Measurements from ENCODE around the gene CDC25B. TPM values are rescaled to one million over a fixed set of nuclear protein-coding genes. Genes with fewer than 3 reads are reported as not detected.
"Not testable (repeated sequence)": the region's sequence is repeated elsewhere in the genome, so short reads cannot be mapped to it uniquely, and the experiment has no call there.

Gene CDC25B
- total RNA-seq, 1 donor from 2014 or later: 51.1 TPM

GRCh38 chr20:3788685-3789155 lies 7.4 kb upstream of the CDC25B start:
- peaks cover 12% of the 10 kb centered on the region for H3K4me1 Mint-ChIP-seq (ENCODE audit: unreplicated experiment)
- peaks cover 3% of the 10 kb centered on the region for H3K27me3 Mint-ChIP-seq
- H3K9me3 Mint-ChIP-seq: no peaks in the 10 kb centered on the region
- peak overlapping the region; percentile 73 for H3K27ac Mint-ChIP-seq
- no peak for DNase-seq (ENCODE audit: extremely low spot score, unreplicated experiment)
- no peaks in the 10 kb centered on the region for H3K36me3 Mint-ChIP-seq
- TF ChIP-seq, protein P1, sequence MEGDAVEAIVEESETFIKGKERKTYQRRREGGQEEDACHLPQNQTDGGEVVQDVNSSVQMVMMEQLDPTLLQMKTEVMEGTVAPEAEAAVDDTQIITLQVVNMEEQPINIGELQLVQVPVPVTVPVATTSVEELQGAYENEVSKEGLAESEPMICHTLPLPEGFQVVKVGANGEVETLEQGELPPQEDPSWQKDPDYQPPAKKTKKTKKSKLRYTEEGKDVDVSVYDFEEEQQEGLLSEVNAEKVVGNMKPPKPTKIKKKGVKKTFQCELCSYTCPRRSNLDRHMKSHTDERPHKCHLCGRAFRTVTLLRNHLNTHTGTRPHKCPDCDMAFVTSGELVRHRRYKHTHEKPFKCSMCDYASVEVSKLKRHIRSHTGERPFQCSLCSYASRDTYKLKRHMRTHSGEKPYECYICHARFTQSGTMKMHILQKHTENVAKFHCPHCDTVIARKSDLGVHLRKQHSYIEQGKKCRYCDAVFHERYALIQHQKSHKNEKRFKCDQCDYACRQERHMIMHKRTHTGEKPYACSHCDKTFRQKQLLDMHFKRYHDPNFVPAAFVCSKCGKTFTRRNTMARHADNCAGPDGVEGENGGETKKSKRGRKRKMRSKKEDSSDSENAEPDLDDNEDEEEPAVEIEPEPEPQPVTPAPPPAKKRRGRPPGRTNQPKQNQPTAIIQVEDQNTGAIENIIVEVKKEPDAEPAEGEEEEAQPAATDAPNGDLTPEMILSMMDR (conservative IDR thresholded peaks at IDR 0.05): no peak
- peak overlapping the region; percentile 68 for H3K4me3 Mint-ChIP-seq

GRCh38 chr20:3789201-3789600 lies 6.9 kb upstream of the CDC25B start:
- not testable (repeated sequence) for H3K27ac Mint-ChIP-seq; H3K9me3 Mint-ChIP-seq; H3K27me3 Mint-ChIP-seq; DNase-seq (ENCODE audit: extremely low spot score, unreplicated experiment); H3K36me3 Mint-ChIP-seq
- Mint-ChIP-seq H3K4me3 (peak overlapping the region; percentile 68), H3K4me1 (ENCODE audit: unreplicated experiment) (peaks cover 12% of the 10 kb centered on the region)

GRCh38 chr20:3794168-3794567 lies 1.9 kb upstream of the CDC25B start:
- H3K27me3 Mint-ChIP-seq; H3K4me3 Mint-ChIP-seq; H3K36me3 Mint-ChIP-seq; H3K9me3 Mint-ChIP-seq; DNase-seq (ENCODE audit: extremely low spot score, unreplicated experiment); H3K27ac Mint-ChIP-seq: not testable (repeated sequence)
- H3K4me1 Mint-ChIP-seq (ENCODE audit: unreplicated experiment): peaks cover 22% of the 10 kb centered on the region

GRCh38 chr20:3794701-3795420 lies 1.2 kb upstream of the CDC25B start:
- H3K36me3 Mint-ChIP-seq: no peaks in the 10 kb centered on the region
- H3K27me3 Mint-ChIP-seq: no peaks in the 10 kb centered on the region
- H3K9me3 Mint-ChIP-seq: no peaks in the 10 kb centered on the region
- TF ChIP-seq, protein P1 (conservative IDR thresholded peaks at IDR 0.05): no peak
- no peak for DNase-seq (ENCODE audit: extremely low spot score, unreplicated experiment)
- H3K4me3 Mint-ChIP-seq: peak overlapping the region; percentile 89
- H3K4me1 Mint-ChIP-seq (ENCODE audit: unreplicated experiment): peaks cover 27% of the 10 kb centered on the region
- no peak overlapping the region for H3K27ac Mint-ChIP-seq

- Mint-ChIP-seq H3K27me3 (no peaks in the 10 kb centered on the region), H3K4me1 (ENCODE audit: unreplicated experiment) (peaks cover 33% of the 10 kb centered on the region)
Observed at GRCh38 chr20:3796477-3797225, 541 bp downstream of the CDC25B start.

GRCh38 chr20:3797226-3797545 lies 1.1 kb downstream of the CDC25B start:
- H3K4me3 Mint-ChIP-seq: peak overlapping the region; percentile 91
- peak overlapping the region; percentile 89 for H3K27ac Mint-ChIP-seq
- peaks cover 33% of the 10 kb centered on the region for H3K4me1 Mint-ChIP-seq (ENCODE audit: unreplicated experiment)
- no peak for DNase-seq (ENCODE audit: extremely low spot score, unreplicated experiment)
- H3K36me3 Mint-ChIP-seq: no peaks in the 10 kb centered on the region
- no peaks in the 10 kb centered on the region for H3K27me3 Mint-ChIP-seq
- TF ChIP-seq, protein P1 (conservative IDR thresholded peaks at IDR 0.05): no peak
- no peaks in the 10 kb centered on the region for H3K9me3 Mint-ChIP-seq

More at GRCh38 chr20:3796477-3797225, 541 bp downstream of the CDC25B start:
- H3K4me3 Mint-ChIP-seq: peak overlapping the region; percentile 91
- TF ChIP-seq, protein P1 (conservative IDR thresholded peaks at IDR 0.05): no peak
- H3K36me3 Mint-ChIP-seq: no peaks in the 10 kb centered on the region
- peak overlapping the region; percentile 89 for H3K27ac Mint-ChIP-seq
- DNase-seq (ENCODE audit: extremely low spot score, unreplicated experiment): no peak
- no peaks in the 10 kb centered on the region for H3K9me3 Mint-ChIP-seq
